Hypothalamus (tissue), 51 donors: ENCODE results near the gene TWF1.
A peak's percentile ranks its signal among the peaks of the same experiment; 100 is the strongest.
"Not testable (repeated sequence)": the region's sequence is repeated elsewhere in the genome, so short reads cannot be mapped to it uniquely, and the experiment has no call there.

ENCODE experiments used
- DNase-seq, 51 donors: peaks; one replicate each; lab custom pipeline; 2025; lab: John Stamatoyannopoulos, UW

The TWF1 gene

GRCh38 chr12:43805860-43806736, at the start of gene TWF1:
TWF1 (minus strand) TSS chr12:43806317; CDS start chr12:43806245, 72 bp downstream.
- peak; percentile 43 to 95 (median 78) for DNase-seq

DNA sequence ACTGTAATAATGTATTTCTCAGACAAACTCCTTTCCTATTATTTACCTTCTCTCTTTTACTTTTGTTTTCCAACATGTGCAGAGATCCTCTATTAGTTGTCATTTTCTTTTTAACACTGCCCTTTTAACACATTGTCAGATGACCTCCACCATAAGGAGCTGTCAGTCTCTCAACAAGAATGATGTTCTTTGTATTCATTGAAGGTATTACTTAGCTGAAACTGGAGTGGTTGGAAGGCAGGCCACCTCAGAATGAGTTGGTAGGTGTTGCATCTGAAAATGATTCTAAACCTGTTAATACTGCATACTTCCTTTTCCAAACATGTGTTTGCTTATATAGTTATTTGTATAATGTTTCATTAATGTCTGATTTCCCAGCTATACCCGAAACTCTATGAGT, 46.6 kb upstream of the TWF1 start:
- DNase-seq, result no peak

- no peak for DNase-seq
These were observed 42.7 kb upstream of the TWF1 start for GRCh38 chr12:43848786-43849185.

DNA sequence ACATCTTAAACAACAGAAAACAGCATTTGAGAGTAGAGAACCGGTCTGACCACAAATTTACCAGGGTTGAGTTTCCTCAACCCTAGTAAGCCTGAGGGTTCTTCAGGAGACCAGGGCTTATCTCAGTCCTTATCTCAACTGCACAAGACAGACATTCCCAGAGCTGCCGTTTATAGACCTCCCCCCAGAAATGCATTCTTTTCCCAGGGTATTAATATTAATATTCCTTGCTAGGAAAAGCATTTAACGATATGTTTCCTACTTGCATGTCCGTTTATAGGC, 42.0 kb upstream of the TWF1 start:
- no peak for DNase-seq

DNA sequence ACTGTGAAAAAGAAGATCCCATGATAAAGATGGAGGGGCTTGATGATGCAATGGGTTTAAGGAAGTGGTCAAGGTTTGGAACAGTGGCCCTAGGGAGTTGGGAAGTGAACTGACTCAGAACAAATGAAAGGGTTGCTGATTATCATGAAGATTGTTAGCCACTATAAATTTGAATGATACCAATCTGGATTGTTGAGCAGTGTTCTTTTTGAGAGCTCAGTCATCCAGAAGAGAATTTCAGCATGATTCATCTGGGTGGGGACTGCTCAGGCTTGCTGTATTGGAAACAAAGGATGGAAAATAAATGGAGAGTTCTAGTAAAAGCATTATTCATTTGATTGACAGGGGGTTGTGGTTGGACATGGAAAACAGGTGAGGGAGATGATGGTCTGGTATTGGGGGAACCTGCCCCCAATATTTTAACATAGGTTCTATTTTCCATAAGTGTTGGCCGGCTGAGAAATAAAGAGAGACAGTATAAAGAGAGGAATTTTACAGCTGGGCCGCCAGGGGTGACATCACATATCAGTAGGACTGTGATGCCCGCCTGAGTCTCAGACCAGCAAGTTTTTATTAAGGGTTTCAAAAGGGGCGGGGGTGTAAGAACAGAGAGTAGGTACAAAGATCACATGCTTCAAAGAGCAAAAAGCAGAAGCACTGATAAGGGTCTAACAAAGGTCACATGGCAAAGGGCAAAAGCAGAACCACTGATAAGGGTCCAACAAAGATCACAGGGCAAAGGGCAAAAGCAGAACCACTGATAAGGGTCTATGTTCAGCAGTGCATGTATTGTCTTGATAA, 41.5 kb upstream of the TWF1 start:
- DNase-seq, result not testable (repeated sequence)

GRCh38 chr12:43842259-43842658, 36.1 kb upstream of the TWF1 start:
- DNase-seq, result no peak

DNA sequence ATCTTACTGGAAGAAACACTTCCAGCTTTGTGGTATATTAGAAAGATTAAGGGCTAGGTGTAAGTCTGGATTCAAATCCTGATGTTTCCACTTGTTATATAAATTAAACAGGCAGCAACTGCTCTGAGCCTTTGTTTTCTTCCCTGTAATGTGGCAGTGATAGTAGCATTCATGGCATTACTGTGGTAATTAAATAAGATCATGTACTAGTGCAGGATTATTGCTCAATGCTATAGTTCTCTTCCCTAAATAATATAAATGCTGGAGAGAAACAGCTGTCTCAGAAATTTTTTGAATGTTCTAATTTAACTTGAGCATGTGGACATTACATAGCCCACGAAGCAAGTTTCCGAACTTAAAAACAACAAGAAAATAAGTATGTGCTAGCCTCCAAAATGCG, 35.1 kb upstream of the TWF1 start:
- DNase-seq, result no peak

GRCh38 chr12:43840338-43840737, 34.2 kb upstream of the TWF1 start:
- DNase-seq, result no peak

GRCh38 chr12:43836475-43836989, 30.4 kb upstream of the TWF1 start:
- DNase-seq, result peak in 8 of 51 donors; percentile 1 to 71 (median 12)

DNA sequence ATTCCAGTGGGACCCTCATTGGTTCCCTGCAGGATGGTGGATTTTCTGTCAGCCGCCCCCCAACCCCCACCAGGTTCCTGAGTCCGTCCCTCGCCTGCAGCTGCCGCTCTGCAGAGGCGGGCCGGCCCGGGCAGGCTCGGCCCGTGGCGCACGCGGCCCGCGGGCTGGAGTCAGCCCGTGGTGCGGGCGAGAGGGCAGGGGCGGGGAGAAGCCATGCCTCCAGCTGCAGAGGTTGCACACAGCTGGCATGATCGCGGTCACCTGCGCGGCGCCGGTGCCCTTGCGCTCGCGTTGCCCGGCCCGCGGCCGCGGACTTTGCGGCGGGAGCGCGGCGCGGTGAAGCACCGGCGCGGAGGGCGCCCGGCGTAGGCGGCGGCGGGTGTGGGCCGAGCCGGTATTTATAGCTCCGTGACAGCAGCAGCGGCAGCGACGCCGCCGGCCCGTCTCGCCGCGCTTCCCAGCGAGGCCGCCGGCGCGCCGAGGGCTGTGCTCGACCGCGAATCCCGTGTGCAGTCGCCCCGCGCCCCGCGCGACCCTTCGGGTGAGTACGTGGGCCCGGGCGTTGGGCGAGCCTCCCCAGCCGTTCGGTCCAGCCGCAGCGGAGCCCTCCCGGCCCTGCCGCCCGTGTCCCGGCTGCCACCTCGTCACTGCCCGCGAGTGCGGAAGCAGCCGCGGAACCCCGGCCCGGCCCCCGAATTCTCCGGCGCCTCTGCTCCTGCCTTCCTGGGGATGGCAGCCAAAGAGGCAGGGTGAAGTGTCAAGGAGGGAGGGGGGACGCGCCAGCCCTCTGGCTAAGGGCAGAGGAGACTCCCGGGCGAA, 29.7 kb upstream of the TWF1 start, which contains the start of gene TMEM117:
TMEM117 (plus strand) TSS at position 426 of the 819 bp plus-strand sequence.
- DNase-seq, result peak in 49 of 51 donors; percentile 10 to 78 (median 50)

- DNase-seq, result peak in 1 of 51 donors; percentile 50
These were observed 29.1 kb upstream of the TWF1 start for GRCh38 chr12:43835264-43835655.

DNA sequence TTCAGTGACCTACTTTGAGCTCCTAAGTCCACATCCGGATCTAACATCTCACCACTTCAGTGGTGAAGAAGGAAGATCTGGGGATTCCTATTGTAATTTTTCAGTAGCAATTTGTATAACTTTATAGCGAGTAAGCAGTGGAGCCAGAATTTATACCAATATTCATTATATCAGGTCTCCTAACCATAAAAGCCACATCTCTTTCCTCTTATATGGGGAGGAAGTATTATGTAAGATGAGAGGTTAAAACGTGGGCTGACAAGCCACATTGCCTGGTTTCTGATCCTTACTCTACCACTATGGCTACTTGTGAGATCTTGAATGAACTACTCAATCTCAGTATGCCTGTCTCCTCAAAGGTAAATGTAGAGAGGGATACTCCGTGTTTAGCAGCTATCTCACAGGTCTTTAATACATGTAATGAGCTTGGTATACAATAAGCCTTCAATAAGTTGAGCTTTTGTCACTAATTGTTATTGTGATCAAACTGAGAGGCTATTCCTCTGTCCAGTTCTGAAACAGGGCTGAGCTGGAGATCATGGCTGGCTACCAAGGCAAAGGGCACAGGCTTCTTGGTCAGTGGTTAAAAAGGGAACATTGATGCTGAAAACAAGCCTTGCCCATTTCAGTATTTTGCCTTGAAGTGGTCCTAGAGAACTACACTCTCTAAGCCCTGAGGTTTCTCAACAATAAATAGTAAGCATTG, 26.5 kb upstream of the TWF1 start:
- no peak for DNase-seq

DNA sequence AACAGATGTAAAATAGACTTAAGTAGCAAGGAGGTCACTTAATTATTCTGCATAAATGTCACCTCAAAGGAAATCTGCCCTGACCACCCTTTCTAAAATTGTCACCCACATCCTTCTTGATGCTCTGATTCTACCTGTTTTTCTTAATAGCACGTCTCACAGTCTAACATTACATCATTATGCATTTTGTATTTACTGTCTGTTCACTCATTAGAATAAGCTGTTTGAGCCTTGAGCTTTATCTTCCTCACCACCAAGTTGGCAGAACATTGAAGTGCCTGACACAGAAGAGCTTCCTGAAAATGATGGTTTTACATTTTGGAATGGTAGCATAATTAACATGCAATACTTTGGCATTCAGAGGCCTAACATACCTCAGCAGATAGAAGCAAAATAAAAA, 21.0 kb upstream of the TWF1 start:
- DNase-seq, result no peak

- DNase-seq, result no peak
These were observed 20.6 kb upstream of the TWF1 start for GRCh38 chr12:43826681-43827080.

DNA sequence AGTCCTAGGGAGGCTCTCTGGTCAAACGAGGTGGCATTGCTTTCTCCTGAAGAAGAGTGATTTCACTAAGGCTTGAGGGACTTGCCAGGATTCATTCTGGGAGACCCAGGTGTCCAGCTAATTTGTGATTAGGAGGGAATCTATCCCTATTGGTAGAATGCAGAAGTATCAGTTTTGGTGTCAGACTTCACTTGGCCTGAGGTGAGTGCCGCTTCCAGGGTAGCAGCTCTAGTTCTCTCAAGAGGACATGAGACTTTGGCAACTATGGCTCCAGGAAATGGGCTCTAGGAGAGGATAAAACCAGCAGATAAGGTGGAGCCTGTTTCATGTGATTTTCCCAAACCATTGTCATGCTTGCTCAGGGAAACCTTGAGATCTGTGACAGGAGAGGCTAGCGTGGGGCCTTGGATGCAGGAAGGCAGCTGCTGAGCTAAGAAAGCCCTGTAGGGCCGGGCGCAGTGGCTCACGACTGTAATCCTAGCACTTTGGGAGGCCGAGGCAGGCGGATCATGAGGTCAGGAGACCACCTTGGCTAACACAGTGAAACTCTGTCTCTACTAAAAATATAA, 18.2 kb upstream of the TWF1 start:
- DNase-seq, result no peak

GRCh38 chr12:43816168-43816567, 10.1 kb upstream of the TWF1 start:
- DNase-seq, result no peak

GRCh38 chr12:43815416-43815815, 9.3 kb upstream of the TWF1 start:
- no peak for DNase-seq

DNA sequence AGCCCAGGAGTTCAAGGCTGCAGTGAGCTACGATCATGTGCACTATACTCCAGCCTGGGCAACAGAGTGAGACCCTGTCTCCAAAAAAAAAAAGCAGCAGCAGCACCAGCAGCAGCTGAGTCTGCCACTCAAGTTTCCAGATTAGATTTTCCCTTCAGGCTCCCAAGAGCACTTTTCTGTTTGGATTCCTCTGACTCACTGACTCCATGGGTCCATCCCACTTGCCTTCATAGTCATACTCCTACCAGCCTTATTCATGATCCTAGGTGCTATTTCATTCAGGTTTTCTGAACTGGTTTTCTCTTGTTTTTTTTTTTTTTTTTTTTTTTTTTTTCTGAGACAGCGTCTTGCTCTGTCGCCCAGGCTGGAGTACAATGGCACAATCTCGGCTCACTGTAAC, 6.8 kb upstream of the TWF1 start:
- DNase-seq, result no peak

- no peak for DNase-seq
These were observed 5.9 kb upstream of the TWF1 start for GRCh38 chr12:43812057-43812456.

DNA sequence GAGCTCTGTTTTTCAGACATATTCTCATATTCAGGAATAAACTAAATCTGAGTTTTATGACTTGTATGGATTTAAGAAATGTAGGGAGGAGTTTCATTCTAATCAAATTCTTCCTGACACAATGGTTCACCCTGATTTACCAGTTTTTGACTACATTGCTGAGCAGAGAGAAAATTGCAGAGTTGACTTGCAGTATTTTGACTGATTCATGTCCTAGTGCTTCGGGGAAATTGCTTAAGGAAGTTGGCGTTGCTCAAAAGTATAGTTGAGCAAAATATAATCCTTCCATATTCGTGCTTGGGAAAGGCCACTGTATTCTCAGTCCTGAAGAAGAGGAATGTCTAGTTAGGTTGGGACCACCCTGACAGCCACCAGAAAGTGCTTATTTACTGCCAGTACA, 1.3 kb upstream of the TWF1 start:
- DNase-seq, result peak in 1 of 51 donors; percentile 13
